Measurements from ENCODE around the gene ERC2. TPM values are rescaled to one million over a fixed set of nuclear protein-coding genes. Genes with fewer than 3 reads are reported as not detected.

Gene ERC2
- total RNA-seq, 3 donors from 2014 or later (not counting 1 experiment from before 2014, with no cell fraction given): not detected

GRCh38 chr3:55662683-55663082, 805.6 kb downstream of the ERC2 start:
- H3K27ac ChIP-seq (ENCODE audit: low read length): no peak overlapping the region
- no peak overlapping the region for H3K4me3 ChIP-seq (ENCODE audit: low read length)
- ATAC-seq (no peak), DNase-seq (no peak)
- Mint-ChIP-seq H3K36me3 (no peaks in the 10 kb centered on the region), H3K9me3 (peaks cover 0 to 2% of the 10 kb centered on the region in 2 donors), H3K4me1 (no peaks in the 10 kb centered on the region), H3K4me3 (no peak overlapping the region), H3K27ac (no peak overlapping the region), H3K27me3 (ENCODE audit: low read depth in 2 of 2) (peaks cover 0 to 3% of the 10 kb centered on the region in 2 donors)
- WGBS (ENCODE audit: insufficient coverage): 88% methylated on average over 1 of the region's 2 CpGs
- H3K9me3 ChIP-seq (ENCODE audit: control insufficient read depth, insufficient read depth, low read length): peaks cover 2% of the 10 kb centered on the region
- no peaks in the 10 kb centered on the region for H3K27me3 ChIP-seq (ENCODE audit: control insufficient read depth, insufficient read depth, low read length)
- no peaks in the 10 kb centered on the region for H3K36me3 ChIP-seq (ENCODE audit: control insufficient read depth, insufficient read depth, low read length)
- H3K4me1 ChIP-seq (ENCODE audit: control insufficient read depth, insufficient read depth, low read length): no peaks in the 10 kb centered on the region
- TF ChIP-seq, protein P1, sequence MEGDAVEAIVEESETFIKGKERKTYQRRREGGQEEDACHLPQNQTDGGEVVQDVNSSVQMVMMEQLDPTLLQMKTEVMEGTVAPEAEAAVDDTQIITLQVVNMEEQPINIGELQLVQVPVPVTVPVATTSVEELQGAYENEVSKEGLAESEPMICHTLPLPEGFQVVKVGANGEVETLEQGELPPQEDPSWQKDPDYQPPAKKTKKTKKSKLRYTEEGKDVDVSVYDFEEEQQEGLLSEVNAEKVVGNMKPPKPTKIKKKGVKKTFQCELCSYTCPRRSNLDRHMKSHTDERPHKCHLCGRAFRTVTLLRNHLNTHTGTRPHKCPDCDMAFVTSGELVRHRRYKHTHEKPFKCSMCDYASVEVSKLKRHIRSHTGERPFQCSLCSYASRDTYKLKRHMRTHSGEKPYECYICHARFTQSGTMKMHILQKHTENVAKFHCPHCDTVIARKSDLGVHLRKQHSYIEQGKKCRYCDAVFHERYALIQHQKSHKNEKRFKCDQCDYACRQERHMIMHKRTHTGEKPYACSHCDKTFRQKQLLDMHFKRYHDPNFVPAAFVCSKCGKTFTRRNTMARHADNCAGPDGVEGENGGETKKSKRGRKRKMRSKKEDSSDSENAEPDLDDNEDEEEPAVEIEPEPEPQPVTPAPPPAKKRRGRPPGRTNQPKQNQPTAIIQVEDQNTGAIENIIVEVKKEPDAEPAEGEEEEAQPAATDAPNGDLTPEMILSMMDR (IDR thresholded peaks at IDR 0.05): no peak
- intact Hi-C loops (cut with micrococcal nuclease): no loop called here

GRCh38 chr3:55661571-55661970, 806.7 kb downstream of the ERC2 start:
- Histone ChIP-seq H3K9me3 (ENCODE audit: control insufficient read depth, insufficient read depth, low read length) (peaks cover 2% of the 10 kb centered on the region), H3K27me3 (ENCODE audit: control insufficient read depth, insufficient read depth, low read length) (no peaks in the 10 kb centered on the region), H3K4me3 (ENCODE audit: low read length) (no peak overlapping the region), H3K36me3 (ENCODE audit: control insufficient read depth, insufficient read depth, low read length) (no peaks in the 10 kb centered on the region), H3K27ac (ENCODE audit: low read length) (no peak overlapping the region), H3K4me1 (ENCODE audit: control insufficient read depth, insufficient read depth, low read length) (no peaks in the 10 kb centered on the region)
- peaks cover 0 to 2% of the 10 kb centered on the region in 2 donors for H3K9me3 Mint-ChIP-seq
- H3K4me3 Mint-ChIP-seq: no peak overlapping the region
- no peak for ATAC-seq
- no peaks in the 10 kb centered on the region for H3K36me3 Mint-ChIP-seq
- no peak overlapping the region for H3K27ac Mint-ChIP-seq
- peaks cover 0 to 3% of the 10 kb centered on the region in 2 donors for H3K27me3 Mint-ChIP-seq (ENCODE audit: low read depth in 2 of 2)
- intact Hi-C loops (cut with micrococcal nuclease): no loop called here
- H3K4me1 Mint-ChIP-seq: no peaks in the 10 kb centered on the region
- no peak for DNase-seq
- 71% methylated on average over 1 of the region's 4 CpGs for WGBS (ENCODE audit: insufficient coverage)
- TF ChIP-seq, protein P1 (IDR thresholded peaks at IDR 0.05): no peak

DNA sequence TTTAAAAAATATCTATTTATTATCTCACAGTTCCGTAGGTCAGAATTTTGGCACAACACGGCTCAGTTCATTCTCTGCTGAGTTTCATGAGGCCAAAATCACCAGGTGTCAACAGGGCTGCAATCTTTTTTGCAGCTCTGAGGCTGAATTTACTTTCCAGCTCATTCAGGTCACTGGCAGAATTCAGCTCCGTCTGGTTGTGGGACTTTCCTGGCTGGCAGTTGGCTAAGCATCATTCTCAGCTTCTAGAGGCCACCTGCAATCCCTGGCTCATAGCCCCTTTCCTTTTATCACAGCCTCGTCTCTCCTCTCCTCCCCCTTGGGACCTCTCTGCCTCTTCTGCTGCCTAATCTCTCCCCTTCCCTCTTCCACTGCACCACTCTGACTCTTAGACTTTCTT, 807.1 kb downstream of the ERC2 start:
- Mint-ChIP-seq H3K4me1 (no peaks in the 10 kb centered on the region), H3K27me3 (ENCODE audit: low read depth in 2 of 2) (peaks cover 0 to under 1% of the 10 kb centered on the region in 2 donors), H3K4me3 (no peak overlapping the region), H3K9me3 (peaks cover 0 to 2% of the 10 kb centered on the region in 2 donors), H3K36me3 (no peaks in the 10 kb centered on the region), H3K27ac (no peak overlapping the region)
- TF ChIP-seq, protein P1 (IDR thresholded peaks at IDR 0.05): no peak
- Histone ChIP-seq H3K4me1 (ENCODE audit: control insufficient read depth, insufficient read depth, low read length) (no peaks in the 10 kb centered on the region), H3K9me3 (ENCODE audit: control insufficient read depth, insufficient read depth, low read length) (peaks cover under 1% of the 10 kb centered on the region), H3K27me3 (ENCODE audit: control insufficient read depth, insufficient read depth, low read length) (no peaks in the 10 kb centered on the region), H3K27ac (ENCODE audit: low read length) (no peak overlapping the region), H3K4me3 (ENCODE audit: low read length) (no peak overlapping the region), H3K36me3 (ENCODE audit: control insufficient read depth, insufficient read depth, low read length) (no peaks in the 10 kb centered on the region)
- intact Hi-C loops (cut with micrococcal nuclease): no loop called here
- ATAC-seq (no peak), DNase-seq (no peak)
- WGBS (ENCODE audit: insufficient coverage): 75% methylated on average over 4 of the region's 4 CpGs

DNA sequence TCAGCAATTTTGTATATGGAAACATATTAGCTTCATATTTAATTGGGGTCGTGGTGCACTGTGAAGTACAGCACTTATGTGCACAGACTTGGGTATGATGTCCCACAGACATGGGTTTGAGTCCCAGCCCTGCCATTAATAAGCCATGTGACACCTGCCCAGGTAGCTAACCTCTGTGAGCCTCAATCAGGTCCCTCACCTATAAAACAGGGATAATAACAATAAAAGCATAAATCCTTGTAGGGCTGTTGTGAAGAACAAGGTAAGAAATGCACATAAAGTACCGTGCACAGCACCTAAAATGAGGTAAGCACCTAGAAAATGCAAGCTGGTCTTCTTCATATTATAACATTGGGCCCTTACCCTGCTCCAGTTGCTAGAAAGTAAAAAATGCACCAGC, 807.6 kb downstream of the ERC2 start:
- Histone ChIP-seq H3K27me3 (ENCODE audit: control insufficient read depth, insufficient read depth, low read length) (no peaks in the 10 kb centered on the region), H3K4me1 (ENCODE audit: control insufficient read depth, insufficient read depth, low read length) (no peaks in the 10 kb centered on the region), H3K4me3 (ENCODE audit: low read length) (no peak overlapping the region), H3K9me3 (ENCODE audit: control insufficient read depth, insufficient read depth, low read length) (no peaks in the 10 kb centered on the region), H3K36me3 (ENCODE audit: control insufficient read depth, insufficient read depth, low read length) (no peaks in the 10 kb centered on the region), H3K27ac (ENCODE audit: low read length) (no peak overlapping the region)
- TF ChIP-seq, protein P1 (IDR thresholded peaks at IDR 0.05): no peak
- H3K4me1 Mint-ChIP-seq: no peaks in the 10 kb centered on the region
- no peak overlapping the region for H3K27ac Mint-ChIP-seq
- intact Hi-C loops (cut with micrococcal nuclease): no loop called here
- H3K36me3 Mint-ChIP-seq: no peaks in the 10 kb centered on the region
- H3K27me3 Mint-ChIP-seq (ENCODE audit: low read depth in 2 of 2): no peaks in the 10 kb centered on the region
- ATAC-seq (no peak), DNase-seq (no peak)
- WGBS (ENCODE audit: insufficient coverage): 76% methylated on average over 2 of the region's 2 CpGs
- no peak overlapping the region for H3K4me3 Mint-ChIP-seq
- peaks cover 0 to 2% of the 10 kb centered on the region in 2 donors for H3K9me3 Mint-ChIP-seq

Data from natural killer cell (primary cell).